NT2/D1 (cell line): Measurements from ENCODE around the gene SMIM36.

Source experiments
- DNase-seq: peaks from one replicate; pipeline ENCODE4 v3.0.0-alpha.2; 2011; ENCODE audit warnings: low read depth, low spot score
- H3K27me3 ChIP-seq: 2 replicates; pipeline ENCODE4 v1.6.0; 2011; ENCODE audit warnings: mild to moderate bottlenecking; ENCODE audit not compliant: insufficient read length, insufficient read depth
- H3K36me3 ChIP-seq: 2 replicates; pipeline ENCODE4 v1.6.1; 2011; ENCODE audit warnings: mild to moderate bottlenecking, low read length, mixed read lengths; ENCODE audit not compliant: insufficient read depth, insufficient read length
- H3K4me1 ChIP-seq: 2 replicates; pipeline ENCODE4 v1.5.1; 2011; ENCODE audit not compliant: insufficient read depth, insufficient read length
- H3K4me3 ChIP-seq: 2 replicates; pipeline ENCODE4 v1.5.1; 2011; ENCODE audit warnings: low read depth; ENCODE audit not compliant: insufficient read length
- H3K9ac ChIP-seq: 2 replicates; pipeline ENCODE4 v1.6.0; 2011; ENCODE audit warnings: low read depth; ENCODE audit not compliant: insufficient read length
- H3K9me3 ChIP-seq: 2 replicates; pipeline ENCODE4 v1.5.1; 2011; ENCODE audit warnings: mild to moderate bottlenecking, low read length; ENCODE audit not compliant: insufficient read depth
- SUZ12 ChIP-seq: IDR thresholded peaks from 2 replicates; pipeline ENCODE4 v1.6.1; 2011; ENCODE audit not compliant: insufficient read length, insufficient read depth; ENCODE audit errors: extremely low read depth
- YY1 ChIP-seq: IDR thresholded peaks from 2 replicates; pipeline ENCODE4 v1.6.1; 2011; ENCODE audit not compliant: insufficient read length, insufficient read depth
- ZNF274 ChIP-seq: IDR thresholded peaks from 2 replicates; pipeline ENCODE4 v1.6.1; 2011; ENCODE audit warnings: mild to moderate bottlenecking, low read depth, low read length

Gene SMIM36

DNA sequence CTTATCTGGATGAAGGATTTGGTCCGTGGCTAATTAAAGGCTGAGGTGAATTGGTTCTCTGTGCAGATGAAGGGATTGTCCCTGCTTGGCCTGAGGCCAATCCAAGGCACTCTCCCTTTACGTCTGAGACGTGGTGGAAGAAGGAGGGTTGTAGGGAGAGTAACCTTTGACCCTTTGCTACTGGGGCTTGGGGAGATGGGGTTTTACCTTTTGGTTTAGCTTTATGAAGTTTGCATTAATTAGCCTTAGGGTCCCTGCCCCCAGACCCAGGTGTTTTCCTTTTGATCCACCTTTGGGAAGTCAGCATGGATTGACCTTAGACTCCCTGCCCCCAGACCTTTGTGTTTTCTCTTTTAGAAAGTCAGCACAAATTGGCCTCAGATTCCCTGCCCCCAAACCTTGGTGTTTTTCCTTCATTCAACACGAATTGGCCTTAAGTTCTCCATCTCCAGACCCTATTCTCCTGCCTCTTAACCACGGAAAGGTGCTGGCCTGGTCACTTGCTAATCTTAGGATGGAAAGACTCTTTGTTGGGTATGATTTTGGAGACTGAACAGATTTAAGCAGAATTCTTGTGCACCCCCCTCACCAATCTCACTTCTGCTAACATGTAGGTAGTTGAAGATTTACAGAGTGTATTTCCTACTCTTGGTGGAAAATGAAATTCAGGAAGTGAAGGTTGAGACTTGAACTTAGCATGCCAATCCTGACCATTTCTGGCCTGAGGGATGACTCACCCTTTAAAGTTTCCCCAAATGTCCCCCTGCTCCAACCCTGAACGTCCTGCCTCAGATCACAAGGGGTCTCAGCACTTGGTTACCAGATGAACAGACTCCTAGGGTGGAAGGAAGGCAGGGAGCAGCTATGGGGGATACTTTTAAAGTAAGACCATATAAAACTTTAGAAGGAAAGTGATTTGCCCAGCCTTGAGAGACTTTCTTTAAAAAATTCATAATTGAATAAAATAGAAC, 66.5 kb downstream of the SMIM36 start:
- H3K4me1 ChIP-seq: peaks cover 6% of the 10 kb centered on the region
- no peaks in the 10 kb centered on the region for H3K36me3 ChIP-seq
- H3K9ac ChIP-seq: no peak overlapping the region
- H3K9me3 ChIP-seq: no peaks in the 10 kb centered on the region
- no peak for TF ChIP-seq SUZ12
- TF ChIP-seq YY1: no peak
- no peak for TF ChIP-seq ZNF274
- DNase-seq: no peak
- no peaks in the 10 kb centered on the region for H3K27me3 ChIP-seq
- H3K4me3 ChIP-seq: no peak overlapping the region

DNA sequence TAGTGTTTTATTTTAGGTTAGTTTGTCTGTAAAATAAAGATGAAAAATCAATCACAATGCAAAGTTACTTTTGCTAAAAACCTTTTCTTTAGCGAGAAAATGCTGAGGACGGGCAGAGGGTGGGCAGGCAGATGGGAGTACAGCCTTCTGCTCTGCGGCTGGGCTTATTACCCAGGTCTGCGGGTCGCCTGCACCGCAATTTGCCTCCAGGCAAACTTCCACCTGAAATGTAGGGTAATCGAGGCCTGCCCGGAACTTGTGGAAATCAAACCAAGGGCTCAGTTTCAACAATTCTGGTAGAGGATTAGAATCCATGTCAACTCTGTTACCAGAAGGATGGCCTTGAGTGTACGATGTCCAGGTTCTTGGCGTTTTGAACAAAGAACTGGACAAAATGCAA, 67.3 kb downstream of the SMIM36 start:
- no peak for TF ChIP-seq SUZ12
- no peak for TF ChIP-seq YY1
- no peak for TF ChIP-seq ZNF274
- H3K36me3 ChIP-seq: no peaks in the 10 kb centered on the region
- no peak for DNase-seq
- no peaks in the 10 kb centered on the region for H3K9me3 ChIP-seq
- H3K4me1 ChIP-seq: peaks cover 6% of the 10 kb centered on the region
- H3K4me3 ChIP-seq: no peak overlapping the region
- H3K27me3 ChIP-seq: no peaks in the 10 kb centered on the region
- H3K9ac ChIP-seq: no peak overlapping the region

GRCh38 chr17:55442953-55443683, 68.1 kb downstream of the SMIM36 start:
- no peak overlapping the region for H3K4me3 ChIP-seq
- no peaks in the 10 kb centered on the region for H3K27me3 ChIP-seq
- H3K9ac ChIP-seq: no peak overlapping the region
- no peaks in the 10 kb centered on the region for H3K36me3 ChIP-seq
- no peaks in the 10 kb centered on the region for H3K9me3 ChIP-seq
- DNase-seq: no peak
- TF ChIP-seq ZNF274 (no peak), SUZ12 (no peak), YY1 (no peak)
- H3K4me1 ChIP-seq: peaks cover 6% of the 10 kb centered on the region

GRCh38 chr17:55442462-55442861, 68.8 kb downstream of the SMIM36 start:
- no peak overlapping the region for H3K4me3 ChIP-seq
- no peaks in the 10 kb centered on the region for H3K27me3 ChIP-seq
- DNase-seq: no peak
- no peaks in the 10 kb centered on the region for H3K36me3 ChIP-seq
- H3K4me1 ChIP-seq: peaks cover 6% of the 10 kb centered on the region
- no peaks in the 10 kb centered on the region for H3K9me3 ChIP-seq
- no peak for TF ChIP-seq SUZ12
- TF ChIP-seq YY1: no peak
- no peak for TF ChIP-seq ZNF274
- H3K9ac ChIP-seq: no peak overlapping the region

- TF ChIP-seq YY1: no peak
- no peak for TF ChIP-seq ZNF274
- no peak for TF ChIP-seq SUZ12
- no peaks in the 10 kb centered on the region for H3K36me3 ChIP-seq
- H3K4me3 ChIP-seq: no peak overlapping the region
- no peak overlapping the region for H3K9ac ChIP-seq
- H3K4me1 ChIP-seq: peaks cover 6% of the 10 kb centered on the region
- no peak for DNase-seq
- no peaks in the 10 kb centered on the region for H3K27me3 ChIP-seq
- H3K9me3 ChIP-seq: no peaks in the 10 kb centered on the region
Observed at GRCh38 chr17:55441544-55441943, 69.7 kb downstream of the SMIM36 start.

DNA sequence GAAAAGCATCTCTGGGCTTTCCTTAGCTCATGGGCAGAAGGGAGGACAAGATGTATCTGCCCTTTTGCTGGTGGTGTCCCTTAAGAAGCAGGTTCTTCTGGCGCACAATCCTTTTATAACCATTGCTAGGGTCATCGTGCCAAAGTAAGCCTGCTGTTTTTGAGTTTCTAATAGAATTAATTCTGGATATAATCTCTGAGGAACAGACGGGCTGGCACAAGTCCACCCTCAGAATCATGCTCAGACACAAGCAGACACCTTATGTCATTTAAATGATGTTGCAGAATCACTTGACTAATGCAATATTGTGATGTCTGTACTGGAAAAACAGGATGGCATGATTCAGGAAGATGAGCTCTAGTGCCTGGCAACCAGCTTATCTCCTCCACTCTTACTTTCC, 70.9 kb downstream of the SMIM36 start:
- TF ChIP-seq SUZ12 (no peak), ZNF274 (no peak), YY1 (no peak)
- DNase-seq: no peak

GRCh38 chr17:55437159-55437605, 74.1 kb downstream of the SMIM36 start:
- DNase-seq: no peak
- peaks cover 3% of the 10 kb centered on the region for H3K4me1 ChIP-seq

More for the DNA sequence above, 70.9 kb downstream of the SMIM36 start:
- H3K4me3 ChIP-seq: no peak overlapping the region
- H3K36me3 ChIP-seq: no peaks in the 10 kb centered on the region
- no peak overlapping the region for H3K9ac ChIP-seq
- H3K27me3 ChIP-seq: no peaks in the 10 kb centered on the region
- peaks cover 6% of the 10 kb centered on the region for H3K4me1 ChIP-seq
- H3K9me3 ChIP-seq: no peaks in the 10 kb centered on the region

More at GRCh38 chr17:55437159-55437605, 74.1 kb downstream of the SMIM36 start:
- TF ChIP-seq SUZ12 (no peak), YY1 (no peak), ZNF274 (no peak)
- Histone ChIP-seq H3K9ac (no peak overlapping the region), H3K27me3 (no peaks in the 10 kb centered on the region), H3K9me3 (no peaks in the 10 kb centered on the region), H3K36me3 (no peaks in the 10 kb centered on the region), H3K4me3 (no peak overlapping the region)
